Liver (tissue), 9 donors: ENCODE results near the gene BLID. TPM values are rescaled to one million over a fixed set of nuclear protein-coding genes. Genes with fewer than 3 reads are reported as not detected.

Experiments used
- DNase-seq: peaks from one replicate; pipeline ENCODE4 v3.0.0-alpha.2; 2017; ENCODE audit warnings: low spot score
- H3K27ac ChIP-seq, 2 donors: one replicate each; pipeline ENCODE4 v1.7.0; 2013; ENCODE audit warnings: inconsistent platforms in 2 of 2, low read length in 2 of 2, control low read depth in 1 of 2, low read depth in 1 of 2, mild to moderate bottlenecking in 1 of 2
- H3K27me3 ChIP-seq, 4 donors: one replicate each; pipeline versions ENCODE4 v1.6.1 to v1.7.0; 2013; ENCODE audit warnings: low read length in 3 of 4, inconsistent platforms in 1 of 4, mild to moderate bottlenecking in 1 of 4, moderate library complexity in 1 of 4; ENCODE audit not compliant: control insufficient read depth in 4 of 4, insufficient read depth in 4 of 4
- H3K36me3 ChIP-seq, 4 donors: one replicate each; pipeline versions ENCODE4 v1.6.1 to v1.7.0; 2013; ENCODE audit warnings: low read length in 3 of 4, mild to moderate bottlenecking in 3 of 4, low read depth in 1 of 4, moderate library complexity in 1 of 4; ENCODE audit not compliant: control insufficient read depth in 4 of 4, insufficient read depth in 3 of 4
- H3K4me1 ChIP-seq, 4 donors: one replicate each; pipeline versions ENCODE4 v1.6.1 to v1.7.0; 2013; ENCODE audit warnings: low read length in 3 of 4, mild to moderate bottlenecking in 3 of 4, moderate library complexity in 1 of 4; ENCODE audit not compliant: control insufficient read depth in 4 of 4, insufficient read depth in 4 of 4
- H3K4me3 ChIP-seq, 3 donors: one replicate each; pipeline versions ENCODE4 v1.6.1 to v1.7.0; 2013; ENCODE audit warnings: low read length in 3 of 3, control low read depth in 1 of 3, low read depth in 1 of 3, mild to moderate bottlenecking in 1 of 3
- H3K9ac ChIP-seq, 2 donors: one replicate each; pipeline ENCODE4 v1.7.0; 2013; ENCODE audit warnings: low read length in 2 of 2, mild to moderate bottlenecking in 2 of 2, moderate library complexity in 2 of 2, control low read depth in 1 of 2, low read depth in 1 of 2
- H3K9me3 ChIP-seq, 4 donors: one replicate each; pipeline versions ENCODE4 v1.6.1 to v1.7.0; 2013; ENCODE audit warnings: low read length in 3 of 4; ENCODE audit not compliant: control insufficient read depth in 4 of 4
- EGR1 ChIP-seq, 2 donors: IDR thresholded peaks; 2 replicates each; pipeline ENCODE4 v1.6.1; 2016 to 2018; ENCODE audit warnings: antibody characterized with exemption in 2 of 2, low read depth in 2 of 2
- FOXA1 ChIP-seq: IDR thresholded peaks from 2 replicates; pipeline ENCODE4 v1.6.1; 2016; ENCODE audit warnings: antibody characterized with exemption
- GABPA ChIP-seq, 2 donors: IDR thresholded peaks in 1 of 2; conservative IDR thresholded peaks in 1 of 2; 2 replicates each; pipeline ENCODE4 v1.6.1; 2016; ENCODE audit warnings: antibody characterized with exemption in 2 of 2, mild to moderate bottlenecking in 1 of 2, moderate library complexity in 1 of 2
- HNF4A ChIP-seq, 2 donors: conservative IDR thresholded peaks; 2 replicates each; pipeline ENCODE4 v1.6.1; 2016; ENCODE audit warnings: antibody characterized with exemption in 2 of 2, mild to moderate bottlenecking in 2 of 2
- HNF4G ChIP-seq: IDR thresholded peaks from 2 replicates; pipeline ENCODE4 v1.6.1; 2016; ENCODE audit warnings: antibody characterized with exemption
- JUND ChIP-seq, 2 donors: IDR thresholded peaks; 2 replicates each; pipeline ENCODE4 v1.6.1; 2016; ENCODE audit warnings: antibody characterized with exemption in 2 of 2
- NR2F2 ChIP-seq: IDR thresholded peaks from 2 replicates; pipeline ENCODE4 v1.6.1; 2016; ENCODE audit warnings: antibody characterized with exemption
- RAD21 ChIP-seq, 2 donors: IDR thresholded peaks; 2 replicates each; pipeline ENCODE4 v1.6.1; 2016; ENCODE audit warnings: antibody characterized with exemption in 2 of 2, mild to moderate bottlenecking in 2 of 2
- RXRA ChIP-seq, 2 donors: IDR thresholded peaks; 2 replicates each; pipeline ENCODE4 v1.6.1; 2017 to 2018; ENCODE audit warnings: antibody characterized with exemption in 2 of 2, mild to moderate bottlenecking in 1 of 2
- SP1 ChIP-seq: IDR thresholded peaks from 2 replicates; pipeline ENCODE4 v1.6.1; 2018; ENCODE audit warnings: antibody characterized with exemption, mild to moderate bottlenecking
- YY1 ChIP-seq: IDR thresholded peaks from 2 replicates; pipeline ENCODE4 v1.6.1; 2016; ENCODE audit warnings: antibody characterized with exemption, mild to moderate bottlenecking
- WGBS: extraction: QIAGEN DNeasy Blood & Tissue Kit; methylation state at CpG from one replicate; pipeline ENCODE4 v1.1.7; 2013; 5-methylcytosine and 5-hydroxymethylcytosine counted together
- polyA plus RNA-seq, 2 donors: library from polyadenylated mRNA; stranded (reverse) in 1 of 2; unstranded in 1 of 2; fragments of 200-250 nt in 1 of 2; fragments of >200 nt in 1 of 2; fragmentation: Nextera tagmentation in 1 of 2; extraction: Ambion mirVana in 1 of 2; gene quantifications; one replicate each; pipeline versions ENCODE4 v1.2.1 to v1.2.3, GENCODE V29; 2013 to 2015
- total RNA-seq, 2 donors: library from RNA; depleted of rRNA; stranded (reverse); fragments of >200 nt; gene quantifications; one replicate each; pipeline ENCODE4 v1.2.3, GENCODE V29; 2014
- TF ChIP-seq, protein P1 (sequence below): IDR thresholded peaks from 2 replicates; pipeline ENCODE4 v1.6.1; 2016; ENCODE audit warnings: antibody characterized with exemption
- TF ChIP-seq, protein P2 (sequence below): IDR thresholded peaks from 2 replicates; pipeline ENCODE4 v1.6.1; 2016; ENCODE audit warnings: antibody characterized with exemption
- TF ChIP-seq, protein P3 (sequence below): fragments of 150-350 bp; IDR thresholded peaks from 2 replicates; pipeline ENCODE4 v1.5.1; 2017; ENCODE audit warnings: improper control_type of control experiment, low read depth, low read length; ENCODE audit not compliant: missing input control
- TF ChIP-seq, protein P4 (sequence below): IDR thresholded peaks from 2 replicates; pipeline ENCODE4 v1.6.1; 2016; ENCODE audit warnings: antibody characterized with exemption, mild to moderate bottlenecking
- TF ChIP-seq, protein P5 (sequence below): IDR thresholded peaks from 2 replicates; pipeline ENCODE4 v1.6.1; 2016; ENCODE audit warnings: antibody characterized with exemption
- donor health status: healthy.
- donor health status: healthy.
- donor health status: healthy.
- donor health status: healthy.
- donor health status: healthy.

The BLID gene
- total and polyA plus RNA-seq, 4 donors = 0.18 to 0.84 (median 0.33) TPM; not detected in 1

DNA sequence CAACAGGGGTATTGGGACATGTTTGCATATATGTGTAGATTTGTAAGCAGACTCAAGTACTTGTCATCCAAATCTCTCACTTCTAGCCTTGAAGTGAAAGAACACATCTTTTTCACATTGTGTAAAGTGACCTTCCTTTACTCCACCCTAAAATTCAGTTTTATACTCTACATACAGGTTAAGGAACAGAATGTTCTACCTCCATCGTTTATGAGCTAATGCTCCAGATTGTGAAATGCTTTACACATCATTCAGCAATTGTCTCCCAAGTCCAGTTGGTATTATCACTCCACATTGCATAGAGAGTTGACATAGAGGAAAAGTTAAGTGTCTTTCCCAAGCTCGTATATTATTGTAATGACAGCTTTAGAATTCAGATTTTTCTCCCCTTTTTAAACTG, 46.1 kb upstream of the BLID start:
- Histone ChIP-seq H3K36me3 (no peaks in the 10 kb centered on the region), H3K27ac (no peak overlapping the region), H3K9me3 (no peaks in the 10 kb centered on the region), H3K4me1 (no peaks in the 10 kb centered on the region), H3K4me3 (no peak overlapping the region), H3K27me3 (no peaks in the 10 kb centered on the region), H3K9ac (no peak overlapping the region)
- TF ChIP-seq RAD21 (IDR thresholded peaks at IDR 0.05) (no peak), NR2F2 (no peak), FOXA1 (no peak), JUND (IDR thresholded peaks at IDR 0.05) (no peak), EGR1 (IDR thresholded peaks at IDR 0.05; ENCODE audit: low read depth in 2 of 2) (no peak), HNF4G (no peak), HNF4A (conservative IDR thresholded peaks at IDR 0.05) (no peak), SP1 (no peak), YY1 (no peak), GABPA (IDR thresholded peaks at IDR 0.05 in 1 of 2, conservative IDR thresholded peaks at IDR 0.05 in 1 of 2) (no peak), RXRA (IDR thresholded peaks at IDR 0.05) (no peak)
- TF ChIP-seq, protein P1, sequence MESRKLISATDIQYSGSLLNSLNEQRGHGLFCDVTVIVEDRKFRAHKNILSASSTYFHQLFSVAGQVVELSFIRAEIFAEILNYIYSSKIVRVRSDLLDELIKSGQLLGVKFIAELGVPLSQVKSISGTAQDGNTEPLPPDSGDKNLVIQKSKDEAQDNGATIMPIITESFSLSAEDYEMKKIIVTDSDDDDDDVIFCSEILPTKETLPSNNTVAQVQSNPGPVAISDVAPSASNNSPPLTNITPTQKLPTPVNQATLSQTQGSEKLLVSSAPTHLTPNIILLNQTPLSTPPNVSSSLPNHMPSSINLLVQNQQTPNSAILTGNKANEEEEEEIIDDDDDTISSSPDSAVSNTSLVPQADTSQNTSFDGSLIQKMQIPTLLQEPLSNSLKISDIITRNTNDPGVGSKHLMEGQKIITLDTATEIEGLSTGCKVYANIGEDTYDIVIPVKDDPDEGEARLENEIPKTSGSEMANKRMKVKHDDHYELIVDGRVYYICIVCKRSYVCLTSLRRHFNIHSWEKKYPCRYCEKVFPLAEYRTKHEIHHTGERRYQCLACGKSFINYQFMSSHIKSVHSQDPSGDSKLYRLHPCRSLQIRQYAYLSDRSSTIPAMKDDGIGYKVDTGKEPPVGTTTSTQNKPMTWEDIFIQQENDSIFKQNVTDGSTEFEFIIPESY = no peak
- TF ChIP-seq, protein P2, sequence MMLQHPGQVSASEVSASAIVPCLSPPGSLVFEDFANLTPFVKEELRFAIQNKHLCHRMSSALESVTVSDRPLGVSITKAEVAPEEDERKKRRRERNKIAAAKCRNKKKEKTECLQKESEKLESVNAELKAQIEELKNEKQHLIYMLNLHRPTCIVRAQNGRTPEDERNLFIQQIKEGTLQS = no peak
- TF ChIP-seq, protein P3, sequence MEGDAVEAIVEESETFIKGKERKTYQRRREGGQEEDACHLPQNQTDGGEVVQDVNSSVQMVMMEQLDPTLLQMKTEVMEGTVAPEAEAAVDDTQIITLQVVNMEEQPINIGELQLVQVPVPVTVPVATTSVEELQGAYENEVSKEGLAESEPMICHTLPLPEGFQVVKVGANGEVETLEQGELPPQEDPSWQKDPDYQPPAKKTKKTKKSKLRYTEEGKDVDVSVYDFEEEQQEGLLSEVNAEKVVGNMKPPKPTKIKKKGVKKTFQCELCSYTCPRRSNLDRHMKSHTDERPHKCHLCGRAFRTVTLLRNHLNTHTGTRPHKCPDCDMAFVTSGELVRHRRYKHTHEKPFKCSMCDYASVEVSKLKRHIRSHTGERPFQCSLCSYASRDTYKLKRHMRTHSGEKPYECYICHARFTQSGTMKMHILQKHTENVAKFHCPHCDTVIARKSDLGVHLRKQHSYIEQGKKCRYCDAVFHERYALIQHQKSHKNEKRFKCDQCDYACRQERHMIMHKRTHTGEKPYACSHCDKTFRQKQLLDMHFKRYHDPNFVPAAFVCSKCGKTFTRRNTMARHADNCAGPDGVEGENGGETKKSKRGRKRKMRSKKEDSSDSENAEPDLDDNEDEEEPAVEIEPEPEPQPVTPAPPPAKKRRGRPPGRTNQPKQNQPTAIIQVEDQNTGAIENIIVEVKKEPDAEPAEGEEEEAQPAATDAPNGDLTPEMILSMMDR = no peak
- TF ChIP-seq, protein P4, sequence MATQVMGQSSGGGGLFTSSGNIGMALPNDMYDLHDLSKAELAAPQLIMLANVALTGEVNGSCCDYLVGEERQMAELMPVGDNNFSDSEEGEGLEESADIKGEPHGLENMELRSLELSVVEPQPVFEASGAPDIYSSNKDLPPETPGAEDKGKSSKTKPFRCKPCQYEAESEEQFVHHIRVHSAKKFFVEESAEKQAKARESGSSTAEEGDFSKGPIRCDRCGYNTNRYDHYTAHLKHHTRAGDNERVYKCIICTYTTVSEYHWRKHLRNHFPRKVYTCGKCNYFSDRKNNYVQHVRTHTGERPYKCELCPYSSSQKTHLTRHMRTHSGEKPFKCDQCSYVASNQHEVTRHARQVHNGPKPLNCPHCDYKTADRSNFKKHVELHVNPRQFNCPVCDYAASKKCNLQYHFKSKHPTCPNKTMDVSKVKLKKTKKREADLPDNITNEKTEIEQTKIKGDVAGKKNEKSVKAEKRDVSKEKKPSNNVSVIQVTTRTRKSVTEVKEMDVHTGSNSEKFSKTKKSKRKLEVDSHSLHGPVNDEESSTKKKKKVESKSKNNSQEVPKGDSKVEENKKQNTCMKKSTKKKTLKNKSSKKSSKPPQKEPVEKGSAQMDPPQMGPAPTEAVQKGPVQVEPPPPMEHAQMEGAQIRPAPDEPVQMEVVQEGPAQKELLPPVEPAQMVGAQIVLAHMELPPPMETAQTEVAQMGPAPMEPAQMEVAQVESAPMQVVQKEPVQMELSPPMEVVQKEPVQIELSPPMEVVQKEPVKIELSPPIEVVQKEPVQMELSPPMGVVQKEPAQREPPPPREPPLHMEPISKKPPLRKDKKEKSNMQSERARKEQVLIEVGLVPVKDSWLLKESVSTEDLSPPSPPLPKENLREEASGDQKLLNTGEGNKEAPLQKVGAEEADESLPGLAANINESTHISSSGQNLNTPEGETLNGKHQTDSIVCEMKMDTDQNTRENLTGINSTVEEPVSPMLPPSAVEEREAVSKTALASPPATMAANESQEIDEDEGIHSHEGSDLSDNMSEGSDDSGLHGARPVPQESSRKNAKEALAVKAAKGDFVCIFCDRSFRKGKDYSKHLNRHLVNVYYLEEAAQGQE = no peak
- TF ChIP-seq, protein P5, sequence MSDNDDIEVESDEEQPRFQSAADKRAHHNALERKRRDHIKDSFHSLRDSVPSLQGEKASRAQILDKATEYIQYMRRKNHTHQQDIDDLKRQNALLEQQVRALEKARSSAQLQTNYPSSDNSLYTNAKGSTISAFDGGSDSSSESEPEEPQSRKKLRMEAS = no peak
- WGBS = 69% methylated on average over 2 of the region's 2 CpGs
- no peak for DNase-seq
